HG02885 (cell line): Measurements from ENCODE around the gene MXD4.
A peak's percentile ranks its signal among the peaks of the same experiment; 100 is the strongest.

Source experiments
- ATAC-seq: cut with Tn5 transposase; IDR thresholded peaks from one replicate; pipeline ENCODE4 v1.9.1; 2021; ENCODE audit warnings: mild to moderate bottlenecking; ENCODE audit not compliant: unreplicated experiment, poor library complexity

MXD4 gene

GRCh38 chr4:2253160-2254084, 8.5 kb downstream of the MXD4 start:
- no peak for ATAC-seq

- no peak for ATAC-seq
Observed at GRCh38 chr4:2252530-2253091, 9.3 kb downstream of the MXD4 start.

GRCh38 chr4:2251795-2252529, 9.9 kb downstream of the MXD4 start:
- ATAC-seq, result no peak

- ATAC-seq, result no peak
Observed at GRCh38 chr4:2251073-2251794, 10.7 kb downstream of the MXD4 start.

GRCh38 chr4:2250357-2251072, 11.4 kb downstream of the MXD4 start:
- ATAC-seq, result no peak

- ATAC-seq, result no peak
Observed at GRCh38 chr4:2249526-2250356, 12.2 kb downstream of the MXD4 start.

- no peak for ATAC-seq
Observed at GRCh38 chr4:2248821-2249261, 13.1 kb downstream of the MXD4 start.

GRCh38 chr4:2248044-2248780, 13.7 kb downstream of the MXD4 start:
- no peak for ATAC-seq

GRCh38 chr4:2247128-2248043, 14.5 kb downstream of the MXD4 start:
- ATAC-seq, result no peak

- no peak for ATAC-seq
Observed at GRCh38 chr4:2246384-2247127, 15.4 kb downstream of the MXD4 start.

GRCh38 chr4:2245787-2246275, 16.1 kb downstream of the MXD4 start:
- ATAC-seq, result no peak

GRCh38 chr4:2245057-2245786, 16.7 kb downstream of the MXD4 start:
- ATAC-seq, result no peak

- ATAC-seq, result no peak
Observed at GRCh38 chr4:2243681-2244380, 18.1 kb downstream of the MXD4 start.

- ATAC-seq, result peak; percentile 90
Observed at GRCh38 chr4:2241410-2242353, 20.2 kb downstream of the MXD4 start, which contains the start of the genes HAUS3 and POLN. Gene HAUS3, minus strand, starts transcription at chr4:2242121. Its CDS starts 1,175 bp downstream, at chr4:2240946. Gene POLN, minus strand, starts transcription at chr4:2242121. Its CDS starts 12,890 bp downstream, at chr4:2229231.
